HG03066 (cell line): ENCODE results near the gene ARHGAP12.

ENCODE experiments used
- ATAC-seq: cut with Tn5 transposase; IDR thresholded peaks from one replicate; pipeline ENCODE4 v1.9.1; 2021; ENCODE audit warnings: low read depth; ENCODE audit not compliant: unreplicated experiment

ARHGAP12 gene

GRCh38 chr10:31832261-31832660, 96.4 kb downstream of the ARHGAP12 start:
- no peak for ATAC-seq

DNA sequence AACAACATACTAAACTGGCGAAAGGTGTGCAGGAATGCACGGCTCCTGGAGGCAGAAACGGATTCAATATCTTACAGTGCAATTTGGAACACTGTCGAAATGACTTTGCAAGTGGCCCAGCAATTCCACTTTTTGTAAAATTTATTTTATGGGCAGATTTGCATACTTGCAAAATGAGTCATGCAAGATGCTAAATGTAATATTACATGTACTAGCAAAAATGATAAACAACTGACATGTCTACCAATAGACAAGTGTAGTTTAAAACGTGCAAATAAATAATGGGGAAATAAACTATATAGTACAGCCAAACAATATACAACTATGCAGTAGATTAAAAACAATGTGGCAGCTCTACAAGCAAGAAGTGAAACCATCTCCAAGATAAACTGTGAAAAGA, 97.7 kb downstream of the ARHGAP12 start:
- ATAC-seq = no peak

DNA sequence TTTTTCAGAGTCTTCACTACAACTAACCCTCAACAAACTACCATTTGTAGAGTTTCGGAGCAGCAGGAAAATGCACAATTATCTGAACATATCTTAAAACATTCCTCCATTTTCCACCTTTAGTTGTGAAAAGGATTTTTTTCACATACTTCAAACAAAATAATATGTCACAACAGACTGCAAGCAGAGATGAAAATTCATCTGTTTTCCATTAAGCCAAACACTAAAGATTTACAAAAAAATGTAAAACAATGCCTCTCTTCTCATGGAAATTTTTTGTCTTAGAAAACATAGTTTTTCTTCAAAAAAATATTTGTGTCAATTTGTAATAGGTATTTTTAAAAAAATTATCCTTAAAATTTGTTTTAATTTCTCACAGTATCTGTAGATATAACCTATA, 98.9 kb downstream of the ARHGAP12 start:
- no peak for ATAC-seq

DNA sequence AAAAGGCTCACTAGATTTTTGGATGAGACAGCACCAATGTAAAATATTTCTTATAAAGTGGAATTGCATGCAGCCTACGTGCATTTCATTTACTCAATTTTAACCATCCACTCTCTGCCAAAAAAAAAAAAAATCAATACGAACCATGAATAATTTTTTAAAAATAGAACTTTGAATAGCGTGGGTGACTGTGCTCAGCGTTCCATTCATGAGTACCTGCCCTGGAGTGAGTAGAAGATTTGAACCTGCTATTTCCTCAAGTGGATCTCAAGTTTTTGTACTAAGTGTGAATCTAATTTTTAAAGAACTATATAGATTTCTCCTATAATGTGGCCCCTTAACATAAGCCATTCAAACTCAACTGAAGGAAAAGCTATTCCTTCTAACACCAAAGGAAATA, 105.3 kb downstream of the ARHGAP12 start:
- ATAC-seq = no peak

DNA sequence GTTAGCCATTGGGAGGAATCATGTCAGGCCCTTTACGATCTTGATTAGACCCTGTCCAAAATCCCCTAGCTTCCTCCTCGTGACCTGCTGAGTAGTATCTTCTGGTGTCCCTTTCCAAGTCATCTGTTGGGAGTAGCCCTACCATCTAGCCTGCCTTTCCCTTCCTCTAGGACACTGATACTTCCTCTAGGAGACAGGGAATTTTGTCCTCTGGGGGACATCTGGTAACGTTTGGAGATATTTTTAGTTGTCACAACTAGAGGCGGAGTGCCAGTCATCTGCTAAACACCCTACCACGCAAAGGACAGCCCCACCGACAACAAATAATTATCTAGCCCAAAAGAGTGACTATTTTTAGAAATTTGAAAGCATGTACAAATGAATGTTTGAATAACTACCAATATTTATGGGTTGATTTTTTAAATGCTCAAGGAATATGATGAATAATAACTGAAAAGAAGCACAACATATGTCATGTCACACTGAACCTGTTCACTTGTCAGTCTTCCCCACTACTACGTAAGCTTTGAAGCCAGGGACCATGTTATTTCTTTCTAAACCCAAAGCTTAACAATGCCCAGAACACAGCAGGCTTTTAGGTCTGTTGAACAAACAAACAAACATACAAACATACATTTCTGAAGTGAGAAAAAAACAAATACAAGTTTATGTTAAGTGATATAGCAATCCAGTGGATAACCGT, 105.9 kb downstream of the ARHGAP12 start:
- no peak for ATAC-seq

- no peak for ATAC-seq
These were observed 106.5 kb downstream of the ARHGAP12 start for GRCh38 chr10:31822150-31822549.

- ATAC-seq = no peak
These were observed 107.8 kb downstream of the ARHGAP12 start for GRCh38 chr10:31820778-31821369.

- no peak for ATAC-seq
These were observed 108.5 kb downstream of the ARHGAP12 start for GRCh38 chr10:31820096-31820495.

GRCh38 chr10:31819391-31819820, 109.2 kb downstream of the ARHGAP12 start:
- ATAC-seq = no peak

GRCh38 chr10:31816318-31816717, 112.3 kb downstream of the ARHGAP12 start:
- ATAC-seq = no peak

GRCh38 chr10:31808258-31809218, 120.1 kb downstream of the ARHGAP12 start:
- ATAC-seq = no peak

DNA sequence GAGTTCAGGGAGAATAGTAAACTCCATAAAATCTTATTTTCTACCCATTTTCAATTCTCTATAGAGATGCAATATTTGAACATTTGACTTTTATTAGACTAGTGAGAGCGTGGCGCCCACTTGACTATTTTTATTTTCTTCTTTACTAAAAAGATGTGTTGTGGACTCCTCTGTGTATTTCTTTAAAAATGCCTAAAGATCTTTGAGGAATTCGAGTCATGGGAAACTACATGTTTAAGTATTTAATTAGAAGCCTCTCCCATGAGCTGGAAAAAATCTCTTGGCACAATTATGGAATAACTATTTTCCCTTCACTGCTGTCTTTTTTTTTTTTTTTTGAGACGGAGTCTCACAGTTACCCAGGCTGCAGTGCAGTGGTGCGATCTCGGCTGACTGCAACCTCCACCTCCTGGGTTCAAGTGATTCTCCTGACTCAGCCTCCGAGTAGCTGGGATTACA, 124.2 kb downstream of the ARHGAP12 start:
- ATAC-seq = no peak

DNA sequence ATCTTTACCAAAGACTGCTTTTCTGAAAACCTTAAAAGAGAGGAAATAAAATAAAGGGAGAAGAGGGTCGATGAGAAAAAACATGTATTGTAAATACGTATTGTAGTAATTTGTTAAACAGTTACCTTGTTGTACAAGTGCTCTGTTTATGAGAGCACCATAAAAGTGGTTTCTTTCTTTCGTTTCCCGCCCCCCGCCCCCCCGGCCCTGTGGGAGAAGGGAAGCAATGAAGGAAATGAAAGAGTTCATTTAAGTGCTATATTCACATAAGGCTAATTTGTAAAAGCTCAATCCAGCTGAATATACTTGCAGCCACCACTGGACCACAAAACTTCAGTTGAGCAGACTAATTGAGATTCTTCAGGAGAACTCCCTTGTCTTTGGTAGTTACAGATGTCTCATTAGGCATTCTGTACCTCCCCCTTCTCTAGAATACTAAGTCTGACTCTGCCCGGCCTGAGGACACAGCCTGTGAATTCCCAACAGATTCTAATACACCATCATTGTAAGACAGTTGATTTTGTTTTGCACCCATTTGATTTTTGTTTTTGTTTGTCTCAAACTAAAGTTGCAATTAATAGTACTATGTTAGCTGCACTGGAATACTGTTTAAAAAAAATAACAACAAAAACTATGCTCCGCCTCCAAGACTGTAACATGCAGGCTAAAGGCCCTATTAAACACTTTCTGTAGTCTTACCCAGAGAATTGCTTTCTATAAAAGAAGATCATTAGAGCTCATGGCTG, 124.9 kb downstream of the ARHGAP12 start:
- ATAC-seq = no peak

DNA sequence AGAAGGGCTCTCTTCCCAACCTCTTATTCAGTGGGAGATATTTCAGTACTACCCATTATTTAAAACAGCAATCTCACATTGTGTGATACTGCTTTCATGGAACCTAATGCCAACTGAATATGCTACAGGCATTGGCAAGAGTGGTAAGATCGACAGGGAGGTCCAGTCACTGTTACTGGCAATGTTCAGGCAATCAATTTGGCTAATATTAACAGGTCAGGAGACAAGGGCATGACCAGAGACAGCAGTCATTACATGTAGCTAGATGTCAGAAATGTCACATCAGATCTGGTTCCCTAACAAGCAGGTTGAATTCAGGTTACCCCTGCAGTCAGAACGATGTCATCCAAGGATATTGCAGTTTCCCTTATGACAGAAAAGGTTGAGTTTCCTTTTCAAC, 129.4 kb downstream of the ARHGAP12 start:
- no peak for ATAC-seq

- no peak for ATAC-seq
These were observed 135.9 kb downstream of the ARHGAP12 start for GRCh38 chr10:31792745-31793144.

GRCh38 chr10:31789555-31789954, 139.1 kb downstream of the ARHGAP12 start:
- no peak for ATAC-seq

- ATAC-seq = no peak
These were observed 145.9 kb downstream of the ARHGAP12 start for GRCh38 chr10:31782701-31783100.

DNA sequence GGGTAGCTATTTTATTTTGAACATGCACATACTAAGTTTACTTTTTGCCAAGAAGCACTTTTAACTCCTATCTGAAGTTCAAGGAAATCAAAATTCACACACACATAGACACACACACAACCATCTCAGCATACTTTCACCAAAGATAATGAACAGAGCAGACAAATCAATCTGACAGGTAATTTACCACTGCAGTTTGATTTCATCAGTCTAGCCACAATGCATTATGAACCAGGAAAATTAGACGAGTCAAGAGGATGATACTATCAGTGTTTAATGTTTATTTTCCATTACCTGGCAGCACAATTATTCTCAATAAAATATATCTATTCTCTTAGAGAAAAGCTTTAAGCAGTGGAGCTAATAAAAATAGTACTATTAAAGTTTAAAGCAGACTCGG, 147.9 kb downstream of the ARHGAP12 start:
- ATAC-seq = no peak

DNA sequence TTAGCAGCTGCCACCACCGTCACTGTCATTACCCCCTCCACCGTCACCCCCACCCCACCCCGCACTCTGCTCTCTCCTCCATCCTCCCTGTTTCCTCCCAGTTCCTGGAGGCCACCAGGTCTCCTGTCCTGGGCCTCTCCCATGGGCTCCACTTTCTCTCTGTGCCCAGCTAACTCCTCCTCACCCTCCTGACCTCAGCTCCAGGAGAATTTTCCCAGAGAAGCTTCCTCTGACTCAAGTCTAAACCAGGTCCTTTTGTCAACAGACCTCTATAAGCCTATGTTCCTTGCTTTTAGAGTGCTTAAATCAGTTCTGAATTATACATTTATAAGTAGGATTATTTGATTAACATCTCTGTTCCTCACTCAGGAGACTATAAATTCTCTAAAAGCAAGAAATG, 150.0 kb downstream of the ARHGAP12 start:
- ATAC-seq = no peak

- no peak for ATAC-seq
These were observed 152.5 kb downstream of the ARHGAP12 start for GRCh38 chr10:31776159-31776558.
